VCaP (cell line): Measurements from ENCODE around the gene UPK3A.
A peak's percentile ranks its signal among the peaks of the same experiment; 100 is the strongest.
"Not testable (repeated sequence)": the region's sequence is repeated elsewhere in the genome, so short reads cannot be mapped to it uniquely, and the experiment has no call there.

Experiments
- H3K27ac ChIP-seq: fragments of 450-650 bp; 2 replicates; pipeline ENCODE4 v1.5.1; 2017
- CTCF ChIP-seq: fragments of 450-650 bp; conservative IDR thresholded peaks from 2 replicates; pipeline ENCODE4 v1.5.1; 2017; ENCODE audit warnings: mild to moderate bottlenecking, moderate library complexity

UPK3A gene

GRCh38 chr22:45291061-45291930 lies 6.5 kb downstream of the UPK3A start:
- peak overlapping the region; percentile 35; the same call in 1 of the 2 replicates for H3K27ac ChIP-seq
- TF ChIP-seq CTCF = no peak

GRCh38 chr22:45291931-45292290 lies 7.2 kb downstream of the UPK3A start:
- no peak for TF ChIP-seq CTCF
- no peak overlapping the region for H3K27ac ChIP-seq

DNA sequence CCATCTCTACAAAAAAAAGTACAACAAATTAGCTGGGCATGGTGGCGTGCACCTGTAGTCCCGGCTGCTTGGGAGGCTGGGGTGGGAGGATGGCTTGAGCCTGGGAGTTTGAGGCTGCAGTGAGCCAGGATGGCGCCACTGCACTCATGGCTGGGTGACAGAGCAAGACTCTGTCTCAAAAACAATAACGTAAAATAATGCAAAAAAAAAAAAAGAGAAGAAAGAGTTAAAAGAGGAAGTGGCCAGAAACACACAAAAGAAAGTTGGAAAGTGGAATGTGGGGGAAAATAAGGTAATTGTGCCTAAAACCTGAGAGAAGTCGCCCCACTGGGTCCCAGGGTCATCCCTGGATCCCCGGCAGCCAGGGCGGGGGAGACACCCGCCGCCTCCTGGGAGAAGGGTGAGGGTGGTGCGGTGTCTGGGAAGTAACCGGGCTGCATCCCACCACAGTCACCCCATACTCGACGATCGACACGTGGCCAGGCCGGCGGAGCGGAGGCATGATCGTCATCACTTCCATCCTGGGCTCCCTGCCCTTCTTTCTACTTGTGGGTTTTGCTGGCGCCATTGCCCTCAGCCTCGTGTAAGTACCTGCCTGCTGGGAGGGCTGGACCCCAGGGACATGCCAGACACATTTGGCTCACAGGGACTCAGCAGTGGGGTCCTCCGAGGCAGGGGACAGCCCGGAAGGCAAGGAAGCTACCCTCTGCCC lies 8.1 kb downstream of the UPK3A start:
- TF ChIP-seq CTCF = no peak
- no peak overlapping the region for H3K27ac ChIP-seq

DNA sequence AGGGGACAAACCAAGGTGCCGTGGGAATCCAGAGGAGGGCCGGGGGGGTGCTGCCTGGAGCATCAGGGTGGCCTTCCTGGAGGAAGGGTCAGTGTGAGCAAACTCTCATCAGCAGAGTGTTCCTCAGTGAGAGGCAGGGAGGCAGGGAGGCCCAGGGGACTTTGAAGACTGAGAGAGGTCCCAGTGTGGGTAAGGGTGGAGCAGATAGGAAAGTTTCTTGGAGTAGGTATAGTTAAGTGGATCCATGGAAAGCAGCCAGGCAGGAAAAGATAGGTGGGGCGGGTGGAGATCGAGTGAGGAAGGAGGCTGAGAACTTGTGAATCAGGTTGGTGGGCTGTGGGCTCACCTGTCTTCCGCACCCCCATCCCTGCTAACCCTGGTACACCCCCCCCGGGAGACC lies 9.3 kb downstream of the UPK3A start:
- H3K27ac ChIP-seq = no peak overlapping the region
- TF ChIP-seq CTCF = no peak

DNA sequence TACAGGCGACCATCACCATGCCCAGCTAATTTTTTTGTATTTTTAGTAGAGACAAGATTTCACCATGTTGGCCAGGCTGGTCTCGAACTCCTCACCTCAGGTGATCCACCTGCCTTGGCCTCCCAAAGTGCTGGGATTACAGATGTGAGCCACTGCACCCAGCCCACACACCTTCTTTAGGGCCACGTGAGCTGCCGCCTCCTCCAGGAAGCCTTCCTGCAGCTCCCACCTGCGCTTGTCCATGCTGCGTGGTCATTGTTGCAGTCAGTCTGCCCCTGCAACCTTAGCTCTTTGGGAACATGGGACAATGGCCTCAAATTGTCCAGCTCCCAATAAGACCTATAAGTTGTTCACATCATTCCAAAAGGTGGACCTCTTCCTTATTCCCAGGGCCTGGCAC lies 10.3 kb downstream of the UPK3A start:
- H3K27ac ChIP-seq = not testable (repeated sequence)

DNA sequence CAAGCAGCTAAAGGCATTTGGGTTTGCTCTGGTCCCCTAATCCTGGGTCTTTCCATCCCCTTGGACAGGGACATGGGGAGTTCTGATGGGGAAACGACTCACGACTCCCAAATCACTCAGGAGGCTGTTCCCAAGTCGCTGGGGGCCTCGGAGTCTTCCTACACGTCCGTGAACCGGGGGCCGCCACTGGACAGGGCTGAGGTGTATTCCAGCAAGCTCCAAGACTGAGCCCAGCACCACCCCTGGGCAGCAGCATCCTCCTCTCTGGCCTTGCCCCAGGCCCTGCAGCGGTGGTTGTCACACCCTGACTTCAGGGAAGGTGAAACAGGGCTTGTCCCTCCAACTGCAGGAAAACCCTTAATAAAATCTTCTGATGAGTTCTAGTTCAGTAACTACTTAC lies 10.7 kb downstream of the UPK3A start:
- no peak for TF ChIP-seq CTCF
- no peak overlapping the region for H3K27ac ChIP-seq

- no peak for TF ChIP-seq CTCF
- H3K27ac ChIP-seq = no peak overlapping the region
Measured at GRCh38 chr22:45296628-45297297, 12.0 kb downstream of the UPK3A start.
